HG03045 (cell line): Measurements from ENCODE around the gene C22orf31.
"Not testable (repeated sequence)": the region's sequence is repeated elsewhere in the genome, so short reads cannot be mapped to it uniquely, and the experiment has no call there.

Experiments used
- ATAC-seq: cut with Tn5 transposase; IDR thresholded peaks from one replicate; pipeline ENCODE4 v1.9.1; 2021; ENCODE audit warnings: mild to moderate bottlenecking, moderate library complexity; ENCODE audit not compliant: unreplicated experiment

The C22orf31 gene

GRCh38 chr22:29055192-29055830 is 6.3 kb downstream of the C22orf31 start:
- no peak for ATAC-seq

GRCh38 chr22:29054251-29054767 is 7.3 kb downstream of the C22orf31 start:
- no peak for ATAC-seq

GRCh38 chr22:29053048-29053702 is 8.5 kb downstream of the C22orf31 start:
- no peak for ATAC-seq

- ATAC-seq = no peak
These were observed 11.2 kb downstream of the C22orf31 start for GRCh38 chr22:29050457-29050856.

GRCh38 chr22:29049655-29050263 is 11.9 kb downstream of the C22orf31 start:
- ATAC-seq = no peak

- ATAC-seq = no peak
These were observed 12.6 kb downstream of the C22orf31 start for GRCh38 chr22:29048822-29049654.

GRCh38 chr22:29044657-29045176 is 16.9 kb downstream of the C22orf31 start:
- no peak for ATAC-seq

GRCh38 chr22:29043906-29044575 is 17.6 kb downstream of the C22orf31 start:
- ATAC-seq = no peak

- ATAC-seq = no peak
These were observed 20.2 kb downstream of the C22orf31 start for GRCh38 chr22:29041408-29041807.

GRCh38 chr22:29040385-29041275 is 21.0 kb downstream of the C22orf31 start:
- ATAC-seq = no peak

GRCh38 chr22:29039684-29040083 is 21.9 kb downstream of the C22orf31 start:
- not testable (repeated sequence) for ATAC-seq

GRCh38 chr22:29039148-29039547 is 22.5 kb downstream of the C22orf31 start:
- no peak for ATAC-seq

- ATAC-seq = no peak
These were observed 24.2 kb downstream of the C22orf31 start for GRCh38 chr22:29037340-29037932.

- no peak for ATAC-seq
These were observed 29.0 kb downstream of the C22orf31 start for GRCh38 chr22:29032584-29032983.

- no peak for ATAC-seq
These were observed 29.6 kb downstream of the C22orf31 start for GRCh38 chr22:29032014-29032475.

- no peak for ATAC-seq
These were observed 30.2 kb downstream of the C22orf31 start for GRCh38 chr22:29031227-29032011.

- no peak for ATAC-seq
These were observed 30.9 kb downstream of the C22orf31 start for GRCh38 chr22:29030618-29031226.
